Fibroblast of the aortic adventitia (primary cell): Measurements from ENCODE around the gene CTDNEP1. TPM values are rescaled to one million over a fixed set of nuclear protein-coding genes. Genes with fewer than 3 reads are reported as not detected.

ENCODE experiments used
- DNase-seq: peaks from one replicate; pipeline ENCODE4 v3.0.0-alpha.2; 2010; ENCODE audit warnings: low read depth
- H3K4me3 ChIP-seq: 2 replicates; pipeline ENCODE4 v1.5.1; 2011; ENCODE audit warnings: low read depth, mild to moderate bottlenecking, control low read depth, low read length, moderate library complexity
- CTCF ChIP-seq: IDR thresholded peaks from 2 replicates; pipeline ENCODE4 v1.5.1; 2011; ENCODE audit warnings: mild to moderate bottlenecking, low read length, control low read depth, inconsistent platforms; ENCODE audit not compliant: insufficient read depth
- total RNA-seq: library from RNA; depleted of rRNA; stranded (reverse); fragments of >200 nt; gene quantifications from 2 replicates; pipeline ENCODE4 v1.2.3, GENCODE V29; 2012; ENCODE audit warnings: low replicate concordance

CTDNEP1 gene
- total RNA-seq, 1 donor: 41.2 TPM

GRCh38 chr17:7292729-7293128, 41.2 kb upstream of the CTDNEP1 start:
- no peak for DNase-seq
- TF ChIP-seq CTCF: no peak
- H3K4me3 ChIP-seq: no peak overlapping the region

GRCh38 chr17:7292194-7292593, 40.7 kb upstream of the CTDNEP1 start:
- no peak overlapping the region for H3K4me3 ChIP-seq
- no peak for TF ChIP-seq CTCF
- DNase-seq: no peak

DNA sequence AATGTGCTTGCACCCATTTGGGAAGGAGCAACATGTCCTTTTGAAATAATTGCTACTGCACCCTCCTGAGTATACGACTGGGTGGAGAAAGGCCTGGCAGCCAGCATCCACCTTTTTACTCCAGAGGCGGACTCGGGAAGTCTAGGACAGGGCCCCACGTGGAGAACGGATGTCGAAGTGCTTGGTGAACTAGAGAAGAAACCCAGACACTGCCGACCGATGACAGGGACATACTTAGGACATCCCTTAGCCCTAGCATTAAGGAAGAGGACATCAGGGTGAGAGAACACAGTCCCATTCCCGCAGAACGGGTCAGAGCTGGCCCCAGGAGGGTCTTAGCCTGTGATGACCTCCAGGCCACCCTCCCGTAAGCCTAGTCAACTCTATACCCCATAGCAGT, 39.2 kb upstream of the CTDNEP1 start:
- no peak for TF ChIP-seq CTCF
- no peak overlapping the region for H3K4me3 ChIP-seq
- DNase-seq: no peak

GRCh38 chr17:7290166-7290565, 38.6 kb upstream of the CTDNEP1 start:
- H3K4me3 ChIP-seq: no peak overlapping the region
- no peak for TF ChIP-seq CTCF
- no peak for DNase-seq

DNA sequence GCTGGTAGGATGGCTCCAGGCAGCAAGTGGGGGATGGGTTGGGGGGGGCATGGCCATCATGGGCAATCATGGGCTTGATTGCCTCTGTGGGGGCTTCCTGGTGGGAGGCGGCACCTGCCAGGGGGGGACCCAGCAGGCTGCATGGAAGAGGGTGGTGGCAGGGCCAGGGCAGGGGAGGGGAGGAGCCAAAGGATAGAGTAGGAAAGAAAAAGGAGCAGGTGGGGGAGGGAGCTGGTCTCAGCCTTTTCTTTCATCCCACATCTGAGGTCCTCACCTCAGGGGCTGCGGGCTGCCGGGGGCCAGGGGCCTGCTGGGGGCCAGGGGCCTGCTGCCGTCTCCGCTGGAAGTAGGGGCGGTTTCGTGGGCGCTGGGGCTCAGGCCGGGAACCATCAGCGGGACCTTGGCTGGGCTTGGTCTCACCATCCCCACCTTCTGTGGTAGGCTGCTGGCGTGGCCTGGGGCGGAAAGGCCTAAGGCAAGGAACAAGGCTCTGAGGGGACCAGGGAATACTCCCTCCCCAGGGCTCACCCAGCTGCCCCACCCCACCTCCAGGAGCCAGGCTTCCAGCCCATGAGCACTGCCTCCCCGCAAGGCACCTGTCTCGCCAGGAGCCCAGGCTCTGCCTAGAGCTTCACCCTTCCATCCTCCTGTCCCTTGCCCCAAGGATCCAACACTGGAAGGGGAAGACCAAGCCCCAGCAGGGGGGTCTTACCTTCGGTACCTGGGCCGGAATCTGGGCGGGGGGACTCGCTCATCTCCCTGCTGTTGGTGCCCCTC, 37.9 kb upstream of the CTDNEP1 start:
- no peak for DNase-seq
- H3K4me3 ChIP-seq: no peak overlapping the region
- TF ChIP-seq CTCF: no peak

GRCh38 chr17:7285679-7286078, 34.1 kb upstream of the CTDNEP1 start:
- no peak overlapping the region for H3K4me3 ChIP-seq
- no peak for DNase-seq
- no peak for TF ChIP-seq CTCF

- no peak overlapping the region for H3K4me3 ChIP-seq
- no peak for DNase-seq
- TF ChIP-seq CTCF: no peak
Measured at GRCh38 chr17:7284911-7285310, 33.4 kb upstream of the CTDNEP1 start.
